A673 (cell line): Measurements from ENCODE around the gene DNM2. TPM values are rescaled to one million over a fixed set of nuclear protein-coding genes. Genes with fewer than 3 reads are reported as not detected.

ENCODE experiments used
- BruUV-seq: library from RNA; stranded (reverse); fragments of 400-500 nt; replicated peaks from 2 replicates; lab custom pipeline; 2021; lab: Mats Ljungman, UMichigan
- CTCF ChIA-PET: fragments of 300-600 bp; sonication (Branson Sonifier 250); formaldehyde crosslinking; loops from one replicate; lab custom pipeline; 2022; ENCODE audit warnings: antibody characterized with exemption; lab: Charles Lee
- POLR2A ChIA-PET: fragments of 300-600 bp; sonication (Branson Sonifier 250); formaldehyde crosslinking; loops from one replicate; lab custom pipeline; 2022; ENCODE audit warnings: antibody characterized with exemption; ENCODE audit not compliant: low non-redundant PET; lab: Charles Lee
- DNase-seq: peaks from one replicate; pipeline ENCODE4 v3.0.0-alpha.2; 2015; ENCODE audit warnings: low spot score
- H3K27ac ChIP-seq: fragments of 200-600 bp; sonication (generic); 2 replicates; pipeline ENCODE4 v1.5.1; 2016; ENCODE audit warnings: mixed run types, low read depth, mild to moderate bottlenecking, mixed read lengths, antibody characterized with exemption, low read length; ENCODE audit not compliant: poor library complexity, severe bottlenecking
- H3K27me3 ChIP-seq: fragments of 200-600 bp; sonication (generic); replicated peaks from 2 replicates; pipeline ENCODE4 v1.6.1; 2017; ENCODE audit warnings: mixed run types, low read depth, mild to moderate bottlenecking, mixed read lengths, antibody characterized with exemption, low read length; ENCODE audit not compliant: insufficient read depth, poor library complexity
- H3K36me3 ChIP-seq: fragments of 200-600 bp; sonication (generic); 2 replicates; pipeline ENCODE4 v1.6.1; 2016; ENCODE audit warnings: mixed run types, mild to moderate bottlenecking, mixed read lengths, antibody characterized with exemption, low read length; ENCODE audit not compliant: insufficient read depth, poor library complexity, severe bottlenecking
- H3K4me1 ChIP-seq: fragments of 200-600 bp; sonication (generic); 2 replicates; pipeline ENCODE4 v1.6.1; 2017; ENCODE audit warnings: mixed run types, mild to moderate bottlenecking, mixed read lengths, antibody characterized with exemption, low read length; ENCODE audit not compliant: insufficient read depth, poor library complexity, severe bottlenecking
- H3K4me3 ChIP-seq: fragments of 200-600 bp; sonication (generic); 2 replicates; pipeline ENCODE4 v1.5.1; 2016; ENCODE audit warnings: low read depth, mixed run types, mild to moderate bottlenecking, mixed read lengths, low read length; ENCODE audit not compliant: poor library complexity, severe bottlenecking
- H3K9me3 ChIP-seq: fragments of 200-600 bp; sonication (generic); 2 replicates; pipeline ENCODE4 v1.6.1; 2016; ENCODE audit warnings: mixed run types, low read depth, mild to moderate bottlenecking, mixed read lengths, antibody characterized with exemption, low read length; ENCODE audit not compliant: poor library complexity, severe bottlenecking
- CTCF ChIP-seq: fragments of 300-800, 200-600 bp; sonication (generic); conservative IDR thresholded peaks from 2 replicates; pipeline ENCODE4 v1.5.1; 2017; ENCODE audit warnings: low read depth, mild to moderate bottlenecking, antibody characterized with exemption, low read length, moderate library complexity, mixed read lengths
- EZH2 ChIP-seq: fragments of 200-600 bp; sonication (generic); IDR thresholded peaks from 2 replicates; pipeline ENCODE4 v1.6.1; 2017; ENCODE audit warnings: borderline replicate concordance, low read depth, mild to moderate bottlenecking, mixed read lengths, antibody characterized with exemption, low read length; ENCODE audit not compliant: poor library complexity, severe bottlenecking
- intact Hi-C: fragments of 100-400 bp; cut with micrococcal nuclease; formaldehyde crosslinking; loops from one replicate; pipeline ENCODE4 v1.10.0; 2022; ENCODE audit not compliant: unreplicated experiment
- total RNA-seq: library from RNA; stranded (reverse); gene quantifications from 2 replicates; pipeline ENCODE4 v1.2.3, GENCODE V29; 2021

Gene DNM2
- total RNA-seq, 1 experiment from 2014 or later, result 143 TPM

- ChIA-PET POLR2A (interaction anchor here (1.0 to 1.1 kb wide), 2 partner anchors 16 to 36 kb away, joined by 3 to 11 read pairs; no protein-coding TSS in a partner anchor), CTCF (interaction anchor here (0.5 to 1.0 kb wide), 4 partner anchors 13 to 154 kb away, joined by 3 to 9 read pairs (median 6); partner anchors contain the start of gene DNM2)
- H3K4me1 ChIP-seq, result peaks cover 11% of the 10 kb centered on the region
- no peak for TF ChIP-seq EZH2
- TF ChIP-seq CTCF, result peak; percentile 48
- H3K27ac ChIP-seq, result peak within 1 kb of the TSS; percentile 98
- H3K27me3 ChIP-seq, result no peaks in the 10 kb centered on the region
- intact Hi-C loops, result loop anchor here (5.0 kb wide), 1 partner anchor 56 kb away; the partner anchor contains the start of genes TIMM29 and YIPF2
- no peaks in the 10 kb centered on the region for H3K36me3 ChIP-seq
- BruUV-seq, result no TSS peak
- peak within 1 kb of the TSS; percentile 98 for H3K4me3 ChIP-seq
- DNase-seq, result peak; percentile 98
- no peaks in the 10 kb centered on the region for H3K9me3 ChIP-seq
Observed at GRCh38 chr19:10870955-10871603, 153.2 kb downstream of the DNM2 start, which contains the start of gene CARM1. Gene CARM1 (plus strand): TSS chr19:10871553. CDS start chr19:10871703, 150 bp downstream.

- POLR2A ChIA-PET, result no interaction called here
- no TSS peak for BruUV-seq
- H3K27ac ChIP-seq, result peak overlapping the region; percentile 98
- peak; percentile 65 for DNase-seq
- TF ChIP-seq EZH2, result no peak
- TF ChIP-seq CTCF, result peak; percentile 26; the same call in 1 of the 2 replicates
- no peaks in the 10 kb centered on the region for H3K27me3 ChIP-seq
- no peaks in the 10 kb centered on the region for H3K9me3 ChIP-seq
- intact Hi-C loops, result loop anchor here (5.0 kb wide), 1 partner anchor 55 kb away; the partner anchor contains the start of genes TIMM29 and YIPF2
- H3K4me1 ChIP-seq, result peaks cover 11% of the 10 kb centered on the region
- peak overlapping the region; percentile 98 for H3K4me3 ChIP-seq
- H3K36me3 ChIP-seq, result no peaks in the 10 kb centered on the region
- CTCF ChIA-PET, result interaction anchor here (0.6 to 1.6 kb wide), 8 partner anchors 14 to 154 kb away, joined by 3 to 12 read pairs (median 4); partner anchors contain the start of gene DNM2
Observed at GRCh38 chr19:10871711-10872545, 154.0 kb downstream of the DNM2 start.

- Histone ChIP-seq H3K9me3 (no peaks in the 10 kb centered on the region), H3K4me1 (peaks cover 11% of the 10 kb centered on the region), H3K27me3 (no peaks in the 10 kb centered on the region), H3K4me3 (peak overlapping the region; percentile 98), H3K27ac (peak overlapping the region; percentile 98), H3K36me3 (no peaks in the 10 kb centered on the region)
- intact Hi-C loops, result loop anchor here (5.0 kb wide), 1 partner anchor 55 kb away; the partner anchor contains the start of genes TIMM29 and YIPF2
- ChIA-PET POLR2A (interaction anchor here (0.6 kb wide), 1 partner anchor 160 kb away, joined by 5 read pairs; no protein-coding TSS in a partner anchor), CTCF (interaction anchor here (0.6 to 1.6 kb wide), 6 partner anchors 13 to 155 kb away, joined by 3 to 7 read pairs (median 4); partner anchors contain the start of gene DNM2)
- TF ChIP-seq CTCF (0 out of 2 replicates have a peak, but pooled peaks have one; percentile 4), EZH2 (no peak)
- DNase-seq, result peak; percentile 39
- no TSS peak for BruUV-seq
Observed at GRCh38 chr19:10872546-10873107, 154.7 kb downstream of the DNM2 start.
